HG03520 (cell line): ENCODE measurements around the gene UGT2A3.

ENCODE experiments used
- ATAC-seq: cut with Tn5 transposase; IDR thresholded peaks from one replicate; pipeline ENCODE4 v1.9.1; 2021; ENCODE audit warnings: mild to moderate bottlenecking, moderate library complexity; ENCODE audit not compliant: unreplicated experiment

UGT2A3 gene

GRCh38 chr4:68917016-68917415, 34.6 kb downstream of the UGT2A3 start:
- ATAC-seq, result no peak

DNA sequence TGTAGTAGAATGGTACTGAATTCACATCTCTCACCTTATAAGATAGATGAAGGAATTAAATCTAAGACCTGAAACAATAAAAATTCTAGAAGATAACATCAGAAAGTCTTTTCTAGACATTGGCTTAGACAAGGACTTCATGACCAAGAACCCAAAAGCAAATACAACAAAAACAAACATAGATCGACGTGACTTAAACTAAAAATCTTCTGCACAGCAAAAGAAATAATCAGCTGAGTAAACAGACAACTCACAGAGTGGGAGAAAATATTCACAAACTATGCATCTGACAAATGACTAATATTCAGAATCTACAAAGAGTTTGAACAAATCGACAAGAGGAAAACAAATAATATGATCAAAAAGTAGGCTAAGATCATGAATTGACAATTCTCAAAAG, 38.8 kb downstream of the UGT2A3 start:
- no peak for ATAC-seq

DNA sequence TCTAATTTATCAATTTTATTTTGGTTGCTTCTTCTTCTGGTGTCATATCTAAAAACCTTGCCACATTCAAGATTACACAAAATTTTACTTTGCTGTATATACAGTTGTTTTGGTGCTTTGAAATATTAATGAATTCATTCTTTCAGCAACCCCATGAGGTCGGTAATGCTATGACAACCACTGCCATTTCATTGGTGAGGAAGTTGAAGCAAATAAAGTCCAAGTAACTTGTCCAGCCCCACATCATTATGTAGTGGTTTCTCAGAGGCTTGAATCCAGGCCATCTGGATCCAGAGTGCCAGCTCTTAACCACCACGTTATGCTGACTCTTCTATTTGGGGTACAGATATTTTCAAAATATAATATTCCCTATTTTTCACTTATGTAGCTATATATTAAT, 42.2 kb downstream of the UGT2A3 start:
- ATAC-seq, result no peak

GRCh38 chr4:68907788-68908700, 43.6 kb downstream of the UGT2A3 start:
- no peak for ATAC-seq

- no peak for ATAC-seq
Measured at GRCh38 chr4:68907245-68907644, 44.4 kb downstream of the UGT2A3 start.

GRCh38 chr4:68906780-68907137, 44.8 kb downstream of the UGT2A3 start:
- ATAC-seq, result no peak

DNA sequence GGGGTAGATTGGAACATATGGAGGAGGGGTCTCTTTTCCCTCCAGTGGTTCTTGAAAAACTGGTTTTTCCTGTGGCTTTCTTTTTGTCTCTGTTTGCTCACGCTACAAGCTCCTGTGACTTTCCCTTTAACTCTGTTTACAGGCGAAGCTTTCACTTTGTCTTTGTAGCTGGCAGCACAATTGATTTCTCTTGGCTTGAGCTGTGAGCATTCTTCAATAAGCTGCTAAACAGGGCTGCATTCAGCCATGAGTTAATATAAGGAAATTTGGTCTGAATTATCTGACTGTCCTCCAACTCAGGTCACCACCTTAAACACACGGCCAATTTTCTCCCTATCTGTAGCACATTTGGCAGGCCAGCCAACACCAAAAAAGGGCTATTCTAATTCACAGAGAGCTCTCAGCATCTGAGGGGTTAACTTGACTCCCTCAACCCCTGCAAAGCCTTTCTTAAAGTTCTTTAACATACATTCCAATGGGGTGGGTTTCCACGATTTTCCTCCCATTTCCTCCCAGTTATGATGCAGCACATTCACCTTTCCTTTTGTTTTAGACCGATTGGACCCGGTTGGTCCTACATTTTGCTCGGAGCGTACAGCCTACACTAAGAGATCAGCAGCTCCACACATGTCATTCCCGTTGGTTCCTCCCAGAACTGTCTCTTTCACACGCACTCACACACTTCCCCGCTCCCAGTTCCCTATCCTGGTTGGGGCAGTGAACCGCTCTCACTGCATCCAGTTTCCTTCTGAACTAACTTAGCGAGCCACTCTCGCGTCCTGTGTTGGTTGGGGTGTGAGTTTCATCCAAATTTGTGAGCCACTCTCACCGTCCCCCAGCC, 45.4 kb downstream of the UGT2A3 start:
- ATAC-seq, result no peak

DNA sequence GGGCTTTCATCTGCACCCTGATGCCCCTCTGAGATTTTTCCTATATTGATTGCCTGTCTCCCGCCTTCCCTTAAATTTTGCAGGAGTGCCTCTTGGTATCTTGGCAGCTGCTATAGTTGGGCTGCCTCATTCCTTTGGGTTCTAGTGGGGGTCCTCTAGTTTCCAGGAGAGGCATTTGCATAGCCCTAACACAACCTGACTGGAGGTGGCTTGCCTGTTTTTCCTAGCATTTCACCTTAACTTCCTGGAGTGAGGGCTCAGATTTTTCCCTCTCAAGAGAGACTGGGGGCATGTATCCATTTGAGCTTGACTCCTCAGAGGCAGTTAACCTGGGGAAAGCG, 46.0 kb downstream of the UGT2A3 start:
- no peak for ATAC-seq

DNA sequence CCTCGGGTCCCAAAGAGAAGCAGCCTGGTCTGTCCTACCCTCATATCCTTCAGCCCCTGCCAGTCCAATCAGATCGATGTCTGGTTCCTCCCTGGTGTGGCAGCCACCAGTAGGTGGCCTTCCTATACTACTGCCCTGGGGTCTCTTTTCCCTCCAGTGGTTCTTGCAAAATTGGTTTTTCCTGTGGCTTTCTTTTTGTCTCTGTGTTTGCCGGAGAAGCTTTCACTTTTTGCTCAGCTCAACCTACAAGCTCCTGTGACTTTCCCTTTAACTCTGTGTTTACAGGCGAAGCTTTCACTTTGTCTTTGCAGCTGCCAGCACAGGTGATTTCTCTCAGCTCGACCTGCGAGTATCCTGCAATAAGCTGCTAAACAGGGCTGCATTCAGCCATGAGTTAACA, 46.8 kb downstream of the UGT2A3 start:
- no peak for ATAC-seq

GRCh38 chr4:68896749-68897148, 54.9 kb downstream of the UGT2A3 start:
- ATAC-seq, result no peak

DNA sequence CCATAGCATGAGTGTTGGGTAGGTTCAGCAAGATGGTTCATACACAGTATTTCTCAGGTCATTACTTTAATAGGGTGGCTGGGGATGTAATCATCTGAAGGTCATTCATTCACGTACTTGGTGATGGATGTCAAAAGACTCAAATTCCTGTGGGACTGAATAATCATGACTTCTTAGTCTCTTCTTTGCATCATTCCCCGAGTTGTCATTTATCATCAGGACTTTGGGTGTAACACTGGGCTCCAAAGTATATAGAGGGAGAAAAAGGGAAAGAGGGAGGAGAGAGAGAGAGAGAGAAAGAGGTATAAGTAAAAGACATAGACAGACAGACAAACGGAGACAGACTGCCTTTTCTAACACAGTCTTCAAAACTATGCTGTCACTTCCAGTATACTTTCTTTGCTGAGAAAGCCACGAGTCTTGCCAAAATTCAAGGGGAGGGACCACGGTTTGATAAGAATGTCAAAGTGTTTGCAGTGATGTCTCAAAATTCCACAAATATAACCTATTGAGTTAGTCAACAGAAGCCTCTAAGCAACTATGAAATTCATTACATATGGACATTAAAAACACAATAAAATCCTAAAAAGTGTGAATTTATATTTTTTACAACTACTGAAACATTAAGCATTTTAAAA, 55.9 kb downstream of the UGT2A3 start:
- no peak for ATAC-seq

GRCh38 chr4:68892861-68893260, 58.7 kb downstream of the UGT2A3 start:
- no peak for ATAC-seq

DNA sequence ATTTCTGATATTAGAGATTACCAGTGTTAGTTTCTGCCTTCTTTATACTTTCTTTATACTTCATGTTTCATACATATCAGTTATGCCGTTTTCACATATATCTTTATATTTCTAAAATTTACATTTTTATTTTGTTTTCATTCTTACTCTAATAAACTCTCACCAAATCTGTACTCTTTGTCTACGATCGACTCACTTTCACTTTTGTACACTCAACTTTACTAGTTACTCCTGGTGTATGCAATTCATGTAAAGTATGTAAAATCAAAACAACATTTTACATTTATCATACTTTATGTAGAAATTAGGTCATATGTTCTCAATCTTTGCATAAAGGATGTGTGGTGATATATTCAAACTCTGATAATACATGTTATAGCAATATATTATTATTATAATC, 59.9 kb downstream of the UGT2A3 start:
- ATAC-seq, result no peak

GRCh38 chr4:68885545-68885944, 66.1 kb downstream of the UGT2A3 start:
- ATAC-seq, result no peak

DNA sequence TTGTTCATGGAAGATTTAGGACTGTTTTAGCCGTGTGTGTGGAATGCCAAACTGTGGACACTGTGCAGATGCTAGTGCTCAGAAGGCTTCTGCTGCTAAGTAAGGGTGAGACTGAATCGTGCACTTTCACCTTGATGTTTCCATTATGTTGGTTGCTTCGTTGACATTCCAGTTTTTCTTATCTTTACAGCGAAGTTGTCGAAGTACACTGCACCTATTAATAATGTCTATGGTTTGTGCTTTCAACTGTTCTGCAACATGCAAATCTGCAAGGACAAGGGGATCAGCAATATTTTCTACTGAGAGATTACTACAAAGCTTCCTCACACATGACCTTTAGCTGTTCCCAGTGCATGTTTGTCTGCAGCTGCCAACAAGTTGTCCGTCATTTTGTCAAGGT, 67.7 kb downstream of the UGT2A3 start:
- no peak for ATAC-seq
